CD1c-positive myeloid dendritic cell (primary cell): ENCODE data around the gene PNP.

Experiments
- DNase-seq: peaks from one replicate; pipeline ENCODE4 v3.0.0-alpha.2; 2016; ENCODE audit errors: extremely low spot score

The PNP gene

DNA sequence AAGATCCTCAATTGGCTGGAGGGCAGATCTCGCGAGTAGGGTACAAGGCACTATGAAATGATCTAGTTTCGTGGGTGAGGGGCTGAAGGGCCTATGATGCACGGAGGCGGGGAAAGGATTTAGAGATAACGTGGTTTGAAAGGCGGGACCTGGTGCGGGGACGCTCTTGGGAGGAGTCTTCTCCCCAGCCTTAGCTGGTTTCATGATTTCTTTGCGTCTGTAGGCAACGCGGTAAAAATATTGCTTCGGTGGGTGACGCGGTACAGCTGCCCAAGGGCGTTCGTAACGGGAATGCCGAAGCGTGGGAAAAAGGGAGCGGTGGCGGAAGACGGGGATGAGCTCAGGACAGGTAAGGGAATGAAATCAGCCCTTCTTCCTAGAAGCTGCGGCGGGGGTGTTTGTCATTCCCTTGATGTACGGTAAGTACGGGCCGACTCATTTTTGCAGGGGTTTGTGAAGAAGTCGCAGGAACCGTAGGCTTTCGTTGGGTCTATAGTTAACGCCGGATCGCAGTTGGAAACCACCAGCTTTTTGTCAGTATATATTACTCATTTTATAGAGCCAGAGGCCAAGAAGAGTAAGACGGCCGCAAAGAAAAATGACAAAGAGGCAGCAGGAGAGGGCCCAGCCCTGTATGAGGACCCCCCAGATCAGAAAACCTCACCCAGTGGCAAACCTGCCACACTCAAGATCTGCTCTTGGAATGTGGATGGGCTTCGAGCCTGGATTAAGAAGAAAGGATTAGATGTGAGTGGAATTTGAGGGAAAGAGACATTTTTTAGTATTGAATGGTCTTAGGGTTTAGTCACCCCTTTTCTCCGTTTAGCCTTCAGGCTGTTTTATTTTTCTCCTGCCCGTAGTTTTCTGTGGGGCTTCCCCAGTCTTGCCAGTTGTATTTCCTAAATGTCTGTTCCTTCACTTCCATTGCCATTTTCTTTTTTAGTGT lies 13.6 kb upstream of the PNP start:
- peak; percentile 78 for DNase-seq

DNA sequence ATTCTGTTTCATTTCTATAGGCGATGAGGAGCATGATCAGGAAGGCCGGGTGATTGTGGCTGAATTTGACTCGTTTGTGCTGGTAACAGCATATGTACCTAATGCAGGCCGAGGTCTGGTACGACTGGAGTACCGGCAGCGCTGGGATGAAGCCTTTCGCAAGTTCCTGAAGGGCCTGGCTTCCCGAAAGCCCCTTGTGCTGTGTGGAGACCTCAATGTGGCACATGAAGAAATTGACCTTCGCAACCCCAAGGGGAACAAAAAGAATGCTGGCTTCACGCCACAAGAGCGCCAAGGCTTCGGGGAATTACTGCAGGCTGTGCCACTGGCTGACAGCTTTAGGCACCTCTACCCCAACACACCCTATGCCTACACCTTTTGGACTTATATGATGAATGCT lies 12.2 kb upstream of the PNP start:
- DNase-seq, result no peak

DNA sequence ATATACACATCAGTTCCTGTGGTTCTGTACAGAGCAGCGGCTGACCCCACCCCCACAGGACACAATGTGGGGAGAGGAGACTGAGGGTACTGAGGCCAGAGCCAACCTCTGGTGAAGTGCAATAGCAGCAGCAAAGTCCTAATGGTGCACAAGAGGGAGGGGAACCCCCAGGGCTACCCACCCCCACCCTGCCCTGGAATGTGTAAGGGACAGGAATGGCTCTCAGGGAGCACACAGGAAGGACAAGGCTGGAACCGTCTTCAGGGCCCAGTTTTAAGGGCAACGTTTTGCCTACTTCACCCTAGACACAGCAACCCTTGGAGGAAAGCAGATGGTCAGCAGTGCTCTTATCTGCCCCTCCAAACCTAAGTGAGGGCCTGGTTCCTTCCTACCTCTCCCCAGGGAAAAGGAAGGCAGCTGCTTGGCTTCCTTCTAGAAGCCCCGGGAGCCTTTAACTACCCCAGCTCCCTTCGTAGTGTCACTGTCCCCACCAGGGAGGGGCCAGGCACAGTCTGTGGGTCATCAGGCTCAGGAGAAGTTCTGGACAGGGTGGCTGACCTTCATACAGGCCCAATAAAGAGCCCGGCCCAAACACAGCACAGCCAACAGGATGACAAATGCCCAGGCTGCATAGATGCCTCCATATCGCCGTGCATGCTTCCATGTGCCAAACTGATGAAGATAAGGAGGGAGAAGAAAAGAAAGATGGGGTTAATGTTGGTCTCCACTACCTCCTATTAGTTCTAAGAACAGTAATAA lies 11.0 kb upstream of the PNP start:
- DNase-seq, result no peak

DNA sequence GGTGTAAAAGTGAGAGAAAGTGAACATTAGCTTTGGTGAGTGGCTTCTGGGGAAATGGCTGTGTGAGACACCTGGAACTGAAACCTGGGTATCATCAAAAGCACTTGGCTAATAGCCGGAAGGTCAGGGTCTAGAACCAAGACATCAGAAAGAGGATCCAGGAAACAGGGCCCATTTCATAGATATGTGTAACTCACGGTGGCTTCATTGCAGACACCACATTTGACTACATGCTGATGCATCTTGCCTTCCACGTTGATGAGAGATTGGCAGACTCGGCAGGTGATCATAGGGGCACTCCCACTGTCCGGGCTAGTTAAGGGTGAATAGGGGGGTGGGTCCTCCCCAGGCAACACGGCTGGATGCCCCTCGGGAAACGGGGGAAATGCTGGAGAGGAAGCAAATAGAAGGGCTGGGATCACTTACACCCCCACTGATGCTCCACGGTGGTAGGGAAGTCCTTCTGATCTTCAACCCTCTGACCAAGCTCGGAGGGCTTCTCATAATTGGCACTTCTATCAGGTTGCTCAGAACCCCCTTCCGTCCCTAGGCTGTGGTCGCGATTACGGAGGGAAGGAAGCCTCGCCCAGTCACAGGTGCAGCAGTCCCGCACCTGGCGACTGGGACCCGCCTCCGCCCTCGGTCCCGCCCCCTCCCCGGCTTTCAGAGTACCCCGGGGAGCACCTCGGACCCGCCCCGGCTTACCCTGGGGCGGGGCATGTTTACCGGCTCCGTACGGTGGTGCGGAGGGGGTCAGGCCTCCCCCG lies 8.6 kb upstream of the PNP start:
- peak; percentile 78 for DNase-seq

DNA sequence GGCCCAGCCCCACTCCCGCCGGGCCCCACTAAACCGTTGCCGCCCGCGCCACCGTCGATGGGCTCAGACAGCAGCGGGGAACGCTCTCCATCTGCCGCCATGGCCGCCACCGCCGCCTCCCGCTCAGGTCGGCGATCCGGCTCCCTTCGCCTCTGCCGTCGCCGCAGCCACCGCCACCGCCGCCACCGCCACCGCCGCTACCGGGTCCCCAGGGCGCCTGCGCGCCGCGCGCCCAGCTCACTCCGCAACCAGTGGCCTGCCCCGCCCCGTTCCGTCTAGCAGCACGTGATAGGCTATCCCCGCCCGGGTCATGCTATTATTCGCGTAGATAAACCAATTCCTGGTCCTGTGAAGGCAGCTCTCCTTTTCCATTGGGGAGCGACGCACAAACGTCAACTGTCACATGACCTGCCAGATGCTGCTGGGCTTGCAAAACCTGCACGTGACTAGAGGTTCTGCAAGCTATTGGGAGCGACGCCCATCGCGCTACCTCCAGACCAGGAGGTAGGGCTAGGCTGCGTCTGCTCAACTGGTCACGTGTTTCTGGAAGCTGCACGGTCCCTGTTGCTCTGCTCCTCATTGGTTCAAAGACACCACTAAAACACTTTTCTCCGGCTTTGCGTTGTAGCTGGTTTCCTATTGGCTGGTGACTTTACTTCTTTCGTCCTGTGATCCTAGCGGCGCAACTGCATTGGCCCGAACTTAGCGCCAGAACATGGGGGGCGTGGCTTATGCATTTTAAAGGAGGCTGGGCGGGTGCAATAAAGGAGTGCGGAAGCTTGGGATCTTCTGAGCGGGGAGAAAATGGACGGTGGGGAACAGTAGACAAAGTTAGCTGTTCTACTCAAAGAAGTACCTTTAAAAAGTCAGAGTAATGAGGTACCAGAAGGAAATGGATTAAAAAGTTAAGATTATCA lies 7.7 kb upstream of the PNP start, which contains the start of gene PIP4P1:
Gene PIP4P1 (minus strand): TSS at position 210 of the 917 bp plus-strand sequence. CDS start 109 bp downstream, at position 101.
- peak; percentile 99 for DNase-seq

DNA sequence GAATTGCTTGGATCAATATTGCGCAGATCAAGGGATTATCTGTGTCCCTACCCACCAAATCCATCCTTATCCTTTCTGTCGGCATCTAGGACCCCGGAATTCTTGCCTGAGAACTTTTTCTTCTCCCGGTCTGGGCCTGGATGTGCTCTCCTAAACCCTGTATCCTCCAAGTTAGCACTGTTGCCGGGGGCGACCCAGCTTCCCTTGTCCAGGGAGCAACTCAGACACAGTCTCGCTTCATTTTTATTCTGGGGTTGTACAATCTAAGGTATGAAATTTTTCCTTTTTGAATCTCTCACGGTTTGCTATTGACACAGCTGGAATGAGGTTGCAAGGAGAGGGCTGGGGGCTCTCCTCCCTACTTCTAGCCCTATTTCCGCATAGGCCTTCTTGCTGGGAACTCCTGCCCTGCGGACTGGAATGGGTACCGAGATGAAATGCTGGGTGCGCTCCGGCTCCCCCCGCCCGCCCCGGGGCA lies 403 bp upstream of the PNP start:
- DNase-seq, result peak; percentile 25

DNA sequence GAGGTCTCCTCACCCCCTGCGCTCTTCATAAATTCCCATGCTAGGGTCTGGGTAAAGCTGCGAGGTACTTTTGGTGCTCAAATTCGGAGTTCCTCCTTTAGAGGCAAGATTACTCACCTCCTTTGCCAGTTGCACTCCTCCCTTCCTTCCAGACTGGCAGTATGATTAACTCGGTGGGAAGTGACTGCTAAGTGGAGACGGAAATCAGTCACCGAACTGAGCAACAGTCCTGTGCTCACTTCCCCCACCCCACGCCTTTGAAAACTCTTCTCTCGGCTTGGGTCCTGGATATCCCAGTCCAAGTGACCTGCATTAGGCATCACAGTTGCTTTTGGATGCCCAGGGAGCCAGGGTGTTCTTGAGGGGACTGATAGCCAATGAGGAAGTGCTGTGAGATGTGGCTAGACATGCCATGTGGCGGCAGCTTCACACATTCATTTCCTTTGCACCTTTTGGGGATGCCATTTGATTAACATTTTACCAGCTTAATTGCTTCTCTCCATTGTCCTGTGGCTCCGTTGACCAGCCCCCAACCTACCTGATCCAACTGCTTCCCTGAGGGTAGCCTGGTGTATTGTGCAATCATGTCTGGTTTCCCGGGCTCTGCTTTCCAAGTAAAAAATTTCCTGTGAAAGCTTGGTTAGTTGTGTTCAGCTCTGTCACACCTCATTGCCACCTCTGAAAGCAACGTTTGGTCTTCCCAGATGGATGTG lies 840 bp downstream of the PNP start:
- peak; percentile 91 for DNase-seq

DNA sequence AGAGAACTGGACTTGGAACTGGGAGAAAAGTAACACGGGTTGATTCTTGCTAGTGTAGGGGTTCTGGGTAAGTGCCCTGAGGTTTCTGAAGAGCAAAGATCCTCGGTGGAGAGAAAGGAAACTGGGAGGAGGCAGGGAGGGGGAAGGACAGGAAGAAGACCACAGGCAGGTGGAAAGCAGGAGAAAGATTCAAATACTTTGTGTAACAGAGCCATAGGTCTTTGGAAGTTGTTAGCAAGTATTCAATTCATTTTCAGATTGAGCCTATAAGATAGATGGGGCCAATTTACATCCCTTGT lies 1.3 kb downstream of the PNP start:
- no peak for DNase-seq

DNA sequence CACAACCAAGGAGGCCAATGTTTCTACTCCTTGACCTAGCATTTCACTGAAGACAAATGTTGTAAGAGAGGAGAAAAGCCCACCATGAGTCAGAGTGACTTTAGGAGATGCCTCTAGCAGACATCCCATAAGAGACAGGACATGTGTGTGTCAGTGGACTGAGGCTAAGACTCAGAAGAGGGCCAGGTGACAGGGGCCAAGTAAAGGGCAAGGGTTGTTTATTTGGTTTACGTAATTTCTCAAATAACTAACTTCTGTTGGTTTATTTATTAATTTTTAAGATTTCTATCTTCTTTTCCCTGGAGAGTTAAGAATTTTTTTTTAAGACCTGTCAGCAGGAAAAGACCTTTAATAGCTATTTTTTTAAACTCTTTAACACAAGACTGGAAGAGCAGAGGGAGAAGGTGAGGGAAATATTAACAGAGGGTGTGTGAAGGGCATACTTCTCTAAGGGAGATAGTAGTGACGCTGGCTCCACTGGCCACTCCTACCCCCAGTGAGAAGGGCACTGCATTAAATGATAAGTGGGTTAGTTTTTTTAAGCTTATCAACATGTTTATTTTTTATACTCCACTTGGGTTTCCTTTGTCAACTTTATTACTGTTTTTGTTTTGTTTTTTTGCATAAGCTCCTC lies 3.4 kb downstream of the PNP start:
- DNase-seq, result no peak

DNA sequence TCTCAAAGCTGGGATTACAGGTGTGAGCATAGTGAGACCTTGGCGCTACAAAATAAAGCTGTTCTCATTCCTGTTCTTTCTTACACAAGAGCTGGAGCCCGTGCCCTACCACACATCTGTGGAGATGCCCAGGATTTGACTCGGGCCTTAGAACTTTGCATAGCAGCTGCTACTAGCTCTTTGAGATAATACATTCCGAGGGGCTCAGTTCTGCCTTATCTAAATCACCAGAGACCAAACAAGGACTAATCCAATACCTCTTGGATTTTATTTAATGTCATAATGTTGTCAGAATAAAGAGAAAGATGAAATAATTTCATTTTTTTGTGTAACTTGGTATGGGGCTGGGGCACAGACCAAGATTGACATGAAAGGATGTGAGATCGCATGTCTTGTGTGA lies 7.6 kb downstream of the PNP start:
- no peak for DNase-seq

DNA sequence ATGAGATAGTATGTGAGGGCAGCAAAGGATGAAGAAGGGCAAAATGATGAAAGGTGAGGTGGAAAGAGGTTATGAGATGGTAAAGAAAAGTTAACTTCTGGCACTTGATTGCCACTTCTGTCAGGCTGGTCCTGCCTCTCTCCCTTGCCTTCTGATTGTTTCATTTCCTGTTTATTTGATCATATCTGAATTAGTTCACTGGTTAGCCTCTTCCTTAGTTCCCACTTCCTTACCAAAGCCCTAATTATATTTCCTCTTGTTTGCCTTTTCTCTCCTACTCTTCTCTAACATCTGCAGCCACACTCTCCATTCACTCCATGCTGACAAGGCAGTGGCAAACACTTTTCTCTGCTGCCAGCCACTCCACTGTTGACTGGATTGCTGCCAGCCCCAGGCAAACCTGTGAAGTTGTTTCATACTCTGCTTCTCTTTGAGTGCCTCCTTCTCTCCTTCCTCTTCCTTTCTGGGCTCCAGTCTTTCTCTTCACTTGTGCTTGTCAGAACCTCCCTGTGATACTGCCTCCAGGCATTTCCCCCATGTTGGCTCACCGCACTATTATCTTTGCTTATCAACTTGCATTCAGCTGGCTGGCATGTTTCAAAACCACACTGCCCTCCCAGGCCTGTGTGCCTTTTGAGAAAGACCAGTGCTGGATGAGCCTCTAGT lies 8.1 kb downstream of the PNP start:
- peak; percentile 47 for DNase-seq

DNA sequence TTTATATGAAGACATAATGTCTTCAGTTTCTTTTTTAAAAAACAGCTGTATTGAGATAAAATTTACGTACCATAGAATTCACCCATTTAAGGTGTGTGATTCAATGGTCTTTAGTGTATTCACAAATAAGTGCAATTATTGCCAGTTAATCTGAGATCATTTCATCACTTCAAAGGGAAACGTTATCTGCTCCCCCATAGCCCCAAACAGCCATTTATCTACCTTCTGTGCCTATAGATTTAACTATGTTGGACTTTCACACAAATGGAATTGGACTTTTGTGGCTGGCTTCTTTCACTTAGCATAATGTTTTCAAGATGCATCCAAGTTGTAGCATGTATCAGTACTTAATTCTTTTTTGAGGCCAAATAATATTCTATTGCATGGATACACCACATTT lies 9.7 kb downstream of the PNP start:
- no peak for DNase-seq

DNA sequence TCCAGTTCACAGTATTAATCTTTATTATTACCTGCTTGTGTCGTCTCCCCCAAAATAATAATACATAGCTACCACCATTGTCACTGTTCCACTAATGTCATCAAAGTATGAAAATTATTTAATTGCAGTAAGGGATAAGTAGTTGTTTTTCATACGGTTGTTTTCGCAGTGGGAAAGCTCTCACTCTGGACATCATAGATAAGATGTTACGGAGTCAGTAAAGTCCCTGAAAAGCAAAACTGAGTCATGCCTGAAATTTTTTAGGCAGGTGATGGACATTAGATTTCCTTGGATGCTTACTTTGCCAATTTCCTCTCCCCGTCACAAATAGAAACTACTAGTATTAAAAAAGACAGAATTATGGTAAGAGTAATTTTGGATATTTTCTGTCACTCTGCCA lies 13.2 kb downstream of the PNP start:
- no peak for DNase-seq

DNA sequence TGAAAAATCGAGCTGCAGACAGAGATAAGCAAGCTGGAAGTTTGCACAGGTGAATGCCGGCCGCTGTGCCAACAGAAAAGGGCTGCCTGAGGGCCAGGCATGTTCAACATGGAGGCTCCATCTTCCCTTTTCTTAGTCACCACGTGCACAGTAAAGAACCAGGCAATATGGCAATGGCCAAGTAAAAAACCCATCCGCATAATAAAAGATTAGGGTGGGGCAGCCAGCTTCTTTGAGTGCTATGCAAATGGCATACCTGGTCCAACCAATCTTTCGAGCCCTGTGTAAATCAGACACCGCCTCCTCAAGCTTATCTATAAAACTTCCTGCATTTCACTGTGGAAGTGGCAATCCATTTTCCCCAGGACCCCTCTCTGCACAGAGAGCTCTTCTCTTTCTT lies 16.7 kb downstream of the PNP start:
- no peak for DNase-seq

DNA sequence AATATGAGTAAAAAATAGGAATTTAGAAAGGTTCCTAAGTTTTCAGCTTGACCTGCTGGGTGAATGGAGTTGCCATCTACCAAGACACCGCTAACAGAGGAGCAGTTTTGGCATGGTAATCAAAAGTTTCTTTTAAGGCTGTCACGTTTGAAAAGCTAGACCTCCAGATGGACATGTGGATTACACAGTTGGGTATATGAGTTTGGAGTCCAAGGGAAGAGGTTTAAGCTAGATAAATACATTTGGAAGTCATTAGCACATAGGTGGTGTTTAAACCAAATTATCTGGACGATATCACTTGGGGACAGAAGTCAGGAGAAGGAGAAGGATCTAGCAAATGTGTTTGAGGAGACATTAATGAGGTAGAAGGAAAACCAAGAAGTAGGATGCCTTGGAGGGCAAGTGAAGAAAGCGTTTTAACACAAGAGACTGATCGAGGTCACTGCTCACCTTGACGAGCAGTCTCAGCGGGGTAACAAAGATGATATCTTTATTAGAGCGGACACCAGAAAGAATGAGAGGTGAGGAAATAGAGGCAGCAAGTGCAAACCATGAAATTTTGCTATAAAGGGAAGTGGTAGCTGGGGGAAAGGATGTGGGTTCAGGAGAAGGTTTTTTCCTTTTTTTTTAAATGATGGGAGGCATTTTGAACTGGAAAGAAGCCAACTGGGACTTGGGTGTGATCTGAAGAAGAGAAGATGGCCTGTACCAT lies 17.6 kb downstream of the PNP start:
- DNase-seq, result peak; percentile 18

DNA sequence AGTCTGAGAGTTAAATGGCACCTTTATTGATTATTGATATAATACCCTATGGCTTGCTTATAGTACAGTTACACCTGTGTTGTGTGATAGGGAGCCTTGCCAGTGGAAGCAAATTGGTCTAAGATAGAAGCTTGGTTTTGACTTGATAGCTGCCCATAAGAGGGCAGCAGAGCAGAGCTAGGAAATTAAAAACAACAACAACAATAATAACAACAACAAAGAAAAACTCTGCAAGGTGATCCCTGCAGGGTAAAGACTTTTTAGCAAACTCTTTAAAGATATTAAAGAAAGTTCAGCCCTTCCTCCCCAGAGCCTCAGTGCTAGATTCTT lies 18.2 kb downstream of the PNP start:
- no peak for DNase-seq

DNA sequence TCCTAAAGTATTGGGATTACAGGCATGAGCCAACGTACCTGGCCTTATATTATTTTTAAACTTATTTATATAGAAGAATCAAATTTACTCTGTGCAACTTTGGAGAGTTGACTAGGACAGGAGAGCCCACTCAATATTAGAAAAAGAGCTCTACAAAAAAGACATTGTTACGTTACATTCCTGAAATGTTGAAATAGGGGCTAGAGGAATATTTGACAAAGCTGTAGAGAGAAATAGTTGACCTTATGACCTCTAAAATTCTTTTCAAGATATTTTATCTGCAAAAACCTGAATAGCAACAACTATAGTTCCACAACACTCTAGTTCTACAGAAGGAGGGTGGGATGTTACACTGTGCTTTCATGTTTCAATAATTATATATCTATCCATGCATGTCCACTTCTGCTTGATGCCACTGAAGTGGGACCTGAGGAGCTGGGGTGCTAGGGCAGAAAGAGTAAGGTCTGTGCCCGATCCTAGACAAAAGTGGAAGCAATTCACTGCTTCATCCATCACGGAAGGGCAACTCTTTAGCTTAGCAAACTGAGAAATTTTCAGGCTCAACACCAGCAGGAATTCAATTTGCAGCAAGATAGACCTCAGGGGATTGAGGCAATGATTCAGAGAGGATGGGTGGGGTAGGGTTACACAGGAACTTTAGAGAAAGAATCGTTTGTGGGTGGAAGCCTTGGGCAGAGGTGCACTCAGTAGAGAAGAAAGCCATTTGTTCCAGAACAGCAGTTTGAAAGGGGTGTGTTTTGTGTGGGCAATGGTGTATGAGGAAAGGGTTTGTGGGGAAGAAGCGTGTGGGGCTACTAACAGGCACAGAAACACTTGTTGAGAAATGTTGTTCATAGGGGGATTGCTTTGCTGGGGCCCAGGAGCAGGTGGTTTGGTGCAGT lies 20.1 kb downstream of the PNP start:
- peak; percentile 23 for DNase-seq

DNA sequence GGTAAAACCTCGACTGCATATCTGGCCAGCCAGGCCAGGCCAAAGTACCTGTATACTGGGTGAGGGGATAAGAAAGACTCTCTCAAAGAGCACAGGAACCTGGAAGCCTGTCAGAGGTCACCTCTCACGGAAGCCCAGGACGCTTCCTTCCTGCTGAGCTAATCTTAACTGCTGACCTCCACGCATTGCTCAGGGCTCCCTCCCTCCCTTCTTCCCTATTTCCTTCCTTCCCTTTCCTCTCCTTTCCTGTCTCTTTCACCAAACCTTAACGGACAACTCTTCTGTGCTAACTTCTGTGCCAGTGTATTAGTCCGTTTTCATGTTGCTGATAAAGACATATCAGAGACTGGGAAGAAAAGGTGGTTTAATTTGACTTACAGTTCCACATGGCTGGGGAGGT lies 21.4 kb downstream of the PNP start:
- DNase-seq, result no peak
